Central memory CD4-positive, alpha-beta T cell (primary cell): ENCODE data around the gene SPTAN1.
"Not testable (repeated sequence)": the region's sequence is repeated elsewhere in the genome, so short reads cannot be mapped to it uniquely, and the experiment has no call there.

Experiments used
- DNase-seq: peaks from one replicate; pipeline ENCODE4 v3.0.0; 2022

SPTAN1 gene

GRCh38 chr9:128553728-128554127 is 1.3 kb downstream of the SPTAN1 start:
- no peak for DNase-seq

- peak; percentile 19 for DNase-seq
Observed at GRCh38 chr9:128554155-128554862, 1.9 kb downstream of the SPTAN1 start.

GRCh38 chr9:128555180-128555721 is 2.9 kb downstream of the SPTAN1 start:
- no peak for DNase-seq

GRCh38 chr9:128556276-128556675 is 3.9 kb downstream of the SPTAN1 start:
- peak; percentile 10 for DNase-seq

- no peak for DNase-seq
Observed at GRCh38 chr9:128556926-128557634, 4.7 kb downstream of the SPTAN1 start.

- DNase-seq = peak; percentile 35
Observed at GRCh38 chr9:128558431-128559310, 6.3 kb downstream of the SPTAN1 start.

DNA sequence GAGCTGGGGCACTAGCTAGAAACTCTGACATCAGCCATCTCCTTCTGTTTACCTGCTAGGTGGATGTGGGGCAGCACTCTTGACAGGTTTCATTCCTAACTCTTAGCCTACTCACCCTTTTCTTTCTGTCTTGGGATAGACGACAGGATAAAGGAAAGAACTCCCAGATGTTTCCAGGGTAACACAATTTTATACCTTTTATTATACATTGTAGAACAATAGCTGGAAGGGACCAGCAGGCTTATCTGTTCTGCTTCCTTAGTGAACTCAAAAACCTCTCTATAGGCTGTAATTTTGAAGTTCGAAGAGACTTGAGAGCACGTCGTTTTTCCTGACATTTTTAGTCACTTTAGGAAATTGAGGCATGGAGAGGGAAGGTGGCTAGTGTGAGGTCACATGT is 13.2 kb downstream of the SPTAN1 start:
- no peak for DNase-seq

DNA sequence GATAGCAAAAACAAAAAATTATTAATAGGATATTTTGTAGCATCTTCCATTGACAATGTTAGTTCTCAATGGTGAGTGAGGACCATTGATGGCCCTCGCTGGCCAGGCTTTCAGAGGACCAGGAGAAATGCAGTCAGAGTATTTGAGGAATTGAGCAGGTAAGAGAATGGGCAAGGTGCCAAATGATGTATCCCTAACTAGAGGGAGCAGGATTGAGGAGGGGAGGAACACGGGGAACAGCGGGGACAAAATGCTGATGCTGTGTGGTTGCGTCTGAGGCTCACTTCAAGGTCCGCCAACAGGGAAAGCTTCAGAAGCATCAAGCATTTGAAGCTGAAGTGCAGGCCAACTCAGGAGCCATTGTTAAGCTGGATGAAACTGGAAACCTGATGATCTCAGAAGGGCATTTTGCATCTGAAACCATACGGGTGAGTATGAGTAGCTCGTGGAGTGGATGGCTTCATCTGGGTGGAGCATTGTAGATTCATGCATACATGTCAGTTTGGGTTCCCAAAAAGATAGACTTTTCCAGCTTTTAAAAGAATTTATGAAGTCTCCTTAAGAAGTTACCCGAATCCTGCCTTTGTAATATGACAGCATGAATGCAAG is 16.2 kb downstream of the SPTAN1 start:
- DNase-seq = no peak

DNA sequence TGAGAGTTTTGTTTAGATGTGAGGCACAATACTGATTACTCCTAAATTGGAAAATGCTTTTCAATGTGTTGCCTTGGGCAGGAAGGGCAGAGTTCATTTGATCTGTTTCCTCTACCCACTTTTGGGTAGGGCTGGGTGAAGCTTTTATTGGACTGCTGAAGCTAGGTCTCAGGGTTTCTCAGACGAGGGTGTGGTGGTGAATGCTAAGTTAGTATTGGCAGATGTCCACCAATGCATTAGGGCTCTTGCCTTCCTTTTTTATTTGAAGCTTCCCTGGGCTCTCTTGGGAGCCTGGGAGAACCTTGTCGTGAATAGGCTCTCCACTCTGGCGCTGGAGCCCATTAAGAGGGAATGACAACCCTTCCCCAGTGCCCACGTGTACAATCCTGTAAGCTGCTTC is 23.1 kb downstream of the SPTAN1 start:
- DNase-seq = no peak

- no peak for DNase-seq
Observed at GRCh38 chr9:128575916-128576315, 23.5 kb downstream of the SPTAN1 start.

DNA sequence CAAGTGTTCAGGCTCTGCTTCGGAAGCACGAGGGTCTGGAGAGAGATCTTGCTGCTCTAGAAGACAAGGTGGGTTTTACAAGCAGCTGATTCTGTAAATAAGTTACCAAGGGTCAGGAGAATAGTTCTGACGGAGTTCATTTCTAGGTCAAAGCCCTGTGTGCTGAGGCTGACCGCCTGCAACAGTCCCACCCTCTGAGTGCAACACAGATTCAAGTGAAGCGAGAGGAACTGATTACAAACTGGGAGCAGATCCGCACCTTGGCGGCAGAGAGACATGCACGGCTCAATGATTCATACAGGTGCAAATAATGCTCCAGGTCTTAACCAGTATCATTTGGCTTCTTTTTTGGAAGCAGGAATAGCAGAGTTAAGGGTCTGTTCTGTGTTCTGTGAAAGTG is 24.8 kb downstream of the SPTAN1 start:
- DNase-seq = no peak

GRCh38 chr9:128579194-128579593 is 26.8 kb downstream of the SPTAN1 start:
- DNase-seq = no peak

- no peak for DNase-seq
Observed at GRCh38 chr9:128580731-128581130, 28.3 kb downstream of the SPTAN1 start.

DNA sequence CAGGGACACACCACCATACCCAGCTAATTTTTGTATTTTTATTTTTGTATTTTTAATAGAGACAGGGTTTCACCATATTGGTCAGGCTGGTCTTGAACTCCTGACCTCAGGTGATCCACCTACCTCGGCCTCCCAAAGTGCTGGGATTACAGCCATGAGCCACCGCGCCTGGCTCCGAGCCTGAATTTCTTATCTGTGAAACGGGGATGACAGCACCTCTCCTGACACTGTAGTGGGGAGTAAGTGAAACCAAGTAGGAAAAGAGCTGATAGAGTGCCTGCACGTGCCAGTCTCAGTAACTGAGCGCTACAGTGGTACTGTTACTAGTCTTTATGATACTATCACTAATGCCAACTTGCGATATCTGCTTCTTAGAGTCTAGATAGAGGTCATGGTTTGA is 32.8 kb downstream of the SPTAN1 start:
- DNase-seq = not testable (repeated sequence)

DNA sequence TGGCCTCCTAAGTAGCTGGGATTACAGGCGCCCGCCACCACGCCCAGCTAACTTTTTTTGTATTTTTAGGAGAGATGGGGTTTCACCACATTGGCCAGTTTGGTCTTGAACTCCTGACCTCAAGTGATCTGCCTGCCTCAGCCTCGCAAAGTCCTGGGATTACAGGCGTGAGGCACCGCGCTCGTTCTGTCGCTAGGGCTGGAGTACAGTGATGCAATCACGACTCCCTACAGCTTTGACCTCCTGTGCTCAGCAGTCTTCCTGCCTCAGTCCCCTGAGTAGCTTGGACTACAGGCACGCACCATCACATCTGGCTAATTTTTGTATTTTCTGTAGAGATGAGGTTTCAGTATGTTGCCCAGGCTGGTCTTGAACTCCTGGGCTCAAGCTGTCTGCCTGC is 34.5 kb downstream of the SPTAN1 start:
- DNase-seq = not testable (repeated sequence)

DNA sequence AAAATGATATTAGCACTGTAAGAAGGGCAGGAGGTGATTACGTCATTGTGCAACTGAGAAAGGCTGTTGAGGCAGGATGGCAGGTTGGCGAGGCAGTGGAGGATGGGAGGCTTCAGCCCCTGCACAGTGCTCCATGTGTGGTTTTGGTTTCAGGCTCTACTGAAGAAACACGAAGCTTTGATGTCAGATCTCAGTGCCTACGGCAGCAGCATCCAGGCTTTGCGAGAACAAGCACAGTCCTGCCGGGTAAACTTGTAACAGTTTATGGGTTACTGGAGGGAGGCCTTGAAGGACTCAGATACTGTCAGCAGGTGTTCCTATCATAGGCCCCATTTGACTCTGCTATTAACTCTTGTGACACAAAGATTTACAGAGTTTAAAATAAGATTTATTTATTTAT is 35.1 kb downstream of the SPTAN1 start:
- peak; percentile 39 for DNase-seq

DNA sequence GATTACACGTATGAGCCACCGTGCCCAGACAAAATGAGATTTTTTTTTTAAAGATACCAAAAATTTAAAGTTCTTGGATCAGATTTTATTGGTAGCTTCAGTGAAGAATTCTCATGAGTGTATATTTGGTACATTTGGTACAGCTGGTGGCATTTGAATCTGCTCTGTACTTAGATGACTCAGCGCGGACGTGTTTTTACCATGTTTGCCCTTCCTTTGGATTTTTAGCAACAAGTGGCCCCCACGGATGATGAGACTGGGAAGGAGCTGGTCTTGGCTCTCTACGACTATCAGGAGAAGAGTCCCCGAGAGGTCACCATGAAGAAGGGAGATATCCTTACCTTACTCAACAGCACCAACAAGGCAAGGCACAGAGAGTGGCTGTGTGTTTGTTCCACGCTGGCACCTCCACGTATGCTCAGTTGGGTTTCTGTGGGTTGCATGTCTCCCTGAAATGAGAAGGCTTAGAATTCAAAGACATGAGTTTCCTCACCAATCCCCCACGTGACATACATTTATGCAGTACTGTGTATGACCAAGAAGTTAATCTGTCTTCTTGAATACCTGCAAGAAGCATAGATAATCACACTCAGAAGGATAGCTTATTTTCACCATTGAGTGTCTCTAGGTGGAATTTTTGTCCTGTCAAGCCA is 36.3 kb downstream of the SPTAN1 start:
- DNase-seq = no peak

DNA sequence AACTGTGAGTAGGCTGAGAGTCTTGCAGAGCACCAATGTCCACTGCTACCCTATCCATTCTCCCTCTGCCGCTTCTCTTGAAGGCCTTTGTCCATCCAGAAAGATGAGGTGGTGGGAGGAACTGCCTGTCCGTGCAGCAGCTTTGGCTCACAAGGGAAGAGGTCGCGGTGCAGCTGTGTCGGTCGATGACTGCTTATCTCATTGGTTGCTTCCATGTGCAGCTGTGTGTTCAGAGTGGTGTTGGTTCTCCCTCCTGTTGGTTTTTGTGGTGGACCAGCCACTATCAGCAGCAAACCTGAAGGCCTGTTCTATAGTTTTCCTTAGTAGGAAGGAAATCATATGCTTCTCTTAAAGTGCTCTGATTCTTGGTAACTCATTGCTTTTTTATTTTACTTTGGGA is 40.7 kb downstream of the SPTAN1 start:
- no peak for DNase-seq

GRCh38 chr9:128593856-128594255 is 41.5 kb downstream of the SPTAN1 start:
- no peak for DNase-seq

GRCh38 chr9:128595471-128595870 is 43.1 kb downstream of the SPTAN1 start:
- no peak for DNase-seq

- no peak for DNase-seq
Observed at GRCh38 chr9:128600099-128600498, 47.7 kb downstream of the SPTAN1 start.

DNA sequence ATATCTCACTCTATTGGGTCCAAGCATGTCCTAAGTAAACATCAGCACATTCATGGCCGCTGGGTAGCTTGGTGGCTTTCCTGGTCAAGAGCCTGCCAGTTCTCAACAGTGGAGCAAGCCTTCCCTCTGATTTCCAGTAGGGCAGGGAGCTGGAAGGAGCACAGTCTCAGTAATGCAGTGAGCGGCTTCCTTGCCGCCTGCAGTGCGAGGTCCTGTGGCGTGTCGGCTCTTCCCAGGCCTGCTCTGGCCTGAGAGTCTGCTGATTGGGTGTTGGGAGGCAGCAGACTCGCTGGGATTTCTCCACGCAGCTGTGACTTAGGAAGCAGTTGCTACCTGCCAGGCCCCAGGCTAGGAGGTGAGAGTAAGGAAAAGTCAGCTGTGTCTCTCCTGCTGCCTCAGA is 51.3 kb downstream of the SPTAN1 start:
- DNase-seq = no peak
